Measurements from ENCODE around the gene LEKR1. TPM values are rescaled to one million over a fixed set of nuclear protein-coding genes. Genes with fewer than 3 reads are reported as not detected.
A peak's percentile ranks its signal among the peaks of the same experiment; 100 is the strongest.

LEKR1 gene
- total and polyA plus RNA-seq, 2 donors (not counting 3 experiments of a cell fraction or from before 2014, with no cell fraction given), result 0.07 to 0.64 TPM

DNA sequence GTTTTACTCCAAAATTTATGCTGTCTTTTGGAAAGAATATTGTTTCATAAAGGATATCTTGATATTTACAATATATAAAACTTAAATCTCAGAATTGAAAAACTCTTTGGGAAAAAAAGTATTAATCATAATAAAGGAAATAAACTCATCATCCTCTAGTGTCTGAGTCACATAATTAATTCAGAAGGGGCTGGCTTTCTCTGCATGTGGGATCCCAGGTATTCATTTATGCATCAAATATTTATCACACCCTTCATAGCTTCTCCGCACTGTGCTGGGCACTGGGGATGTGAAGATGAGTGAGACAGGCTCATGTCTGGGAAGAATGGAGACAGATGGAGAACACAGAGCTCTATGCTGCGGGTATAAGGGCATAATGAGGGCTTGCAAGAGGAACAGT lies 268.1 kb downstream of the LEKR1 start:
- ChIA-PET CTCF (interaction anchor here (1.0 to 4.5 kb wide), 7 partner anchors 9 to 936 kb away, joined by 3 to 19 read pairs (median 4); no protein-coding TSS in a partner anchor), POLR2A (no interaction called here)
- Histone ChIP-seq H3K9me3 (replicated peaks; ENCODE audit: control insufficient read depth, insufficient read depth, low read length) (no peaks in the 10 kb centered on the region), H3K4me3 (replicated peaks in 1 of 3; ENCODE audit: insufficient read depth in 1 of 3, low read depth in 1 of 3, low read length in 3 of 3) (no peak overlapping the region), H2AFZ (ENCODE audit: low read depth, low read length) (no peak overlapping the region), H3K4me2 (ENCODE audit: insufficient read depth, low read length) (no peak overlapping the region), H4K20me1 (replicated peaks; ENCODE audit: control insufficient read depth, extremely low read depth, insufficient read depth, low read length) (no peaks in the 10 kb centered on the region), H3K27me3 (ENCODE audit: control insufficient read depth in 2 of 2, insufficient read depth in 2 of 2, low read length in 2 of 2) (peaks cover 0 to 2% of the 10 kb centered on the region in 2 experiments), H3K9me1 (replicated peaks; ENCODE audit: control insufficient read depth, extremely low read depth, insufficient read depth, low read length) (no peaks in the 10 kb centered on the region), H3K27ac (ENCODE audit: insufficient read depth, low read depth, low read length) (no peak overlapping the region), H3K36me3 (ENCODE audit: control insufficient read depth in 2 of 2, extremely low read depth in 1 of 2, insufficient read depth in 2 of 2, low read length in 2 of 2) (no peaks in the 10 kb centered on the region), H3K4me1 (ENCODE audit: control insufficient read depth, extremely low read depth, insufficient read depth, low read length) (peaks cover 12% of the 10 kb centered on the region), H3K9ac (replicated peaks; ENCODE audit: extremely low read depth, insufficient read depth, low read length) (no peak overlapping the region), H3K79me2 (ENCODE audit: control insufficient read depth, insufficient read depth, low read length) (no peaks in the 10 kb centered on the region)
- BruUV-seq (replicated peaks), result no TSS peak
- dilution Hi-C loops (cut with MboI; ENCODE audit: extremely low pct_ligation_motif_present, low sequenced_read_pairs), result no loop called here
- intact Hi-C loops (cut with micrococcal nuclease), result no loop called here
- FAIRE-seq, result no peak
- TF ChIP-seq MYC (IDR thresholded peaks at IDR 0.05; ENCODE audit: low read depth, low read length), result no peak
- peak; percentile 42 for TF ChIP-seq FOS (IDR thresholded peaks at IDR 0.05; ENCODE audit: borderline replicate concordance, insufficient read depth, low read length)
- no peak for DNase-seq (ENCODE audit: low read depth, low spot score)

DNA sequence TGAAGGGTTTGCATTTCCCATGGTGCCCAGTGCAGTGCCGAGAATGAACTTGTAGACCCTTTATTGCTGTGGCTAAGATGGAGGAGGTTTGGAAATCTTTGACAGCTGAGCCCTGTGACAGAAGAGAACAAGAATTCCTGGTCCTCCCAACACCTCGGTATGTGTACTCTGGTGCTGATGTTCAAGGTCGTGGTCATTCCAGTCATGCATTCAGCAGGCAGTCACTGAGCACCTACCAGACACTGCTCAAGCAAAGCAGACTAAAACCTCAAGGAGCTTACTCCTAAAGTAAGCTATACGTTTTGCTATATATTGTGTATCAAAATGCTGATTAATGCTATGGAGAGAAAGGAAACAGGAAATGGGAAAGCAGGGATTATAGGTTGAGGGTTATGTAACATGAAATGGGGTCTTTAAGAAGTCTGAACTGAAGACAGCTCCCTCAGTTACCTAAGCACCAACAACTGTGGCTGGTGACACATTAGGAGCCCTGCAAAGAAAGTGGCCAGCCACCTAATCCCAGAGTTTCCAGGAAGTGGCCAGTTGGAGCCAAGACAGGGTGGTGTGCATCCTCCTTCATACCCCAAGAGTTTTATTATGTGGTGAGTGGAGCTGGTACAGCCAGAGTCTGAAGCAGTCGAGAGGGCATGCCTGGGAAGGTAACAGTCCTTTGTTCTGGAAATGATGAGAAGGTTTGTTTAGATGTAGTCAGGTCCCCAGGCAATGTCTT lies 268.8 kb downstream of the LEKR1 start:
- intact Hi-C loops (cut with micrococcal nuclease) (no loop called here), dilution Hi-C loops (cut with MboI; ENCODE audit: extremely low pct_ligation_motif_present, low sequenced_read_pairs) (no loop called here)
- BruUV-seq (replicated peaks), result no TSS peak
- H4K20me1 ChIP-seq (replicated peaks; ENCODE audit: control insufficient read depth, extremely low read depth, insufficient read depth, low read length), result no peaks in the 10 kb centered on the region
- no peak for DNase-seq (ENCODE audit: low read depth, low spot score)
- no peak overlapping the region for H3K9ac ChIP-seq (replicated peaks; ENCODE audit: extremely low read depth, insufficient read depth, low read length)
- no peak overlapping the region for H3K27ac ChIP-seq (ENCODE audit: insufficient read depth, low read depth, low read length)
- ChIA-PET POLR2A (no interaction called here), CTCF (interaction anchor here (1.0 to 4.5 kb wide), 6 partner anchors 8 to 937 kb away, joined by 3 to 19 read pairs (median 4); no protein-coding TSS in a partner anchor)
- TF ChIP-seq EZH2 (IDR thresholded peaks at IDR 0.05; ENCODE audit: borderline replicate concordance, low read depth, low read length, severe bottlenecking) (no peak), JUN (IDR thresholded peaks at IDR 0.05; ENCODE audit: borderline replicate concordance, insufficient read depth, insufficient read length, low read depth) (no peak), MAX (IDR thresholded peaks at IDR 0.05; ENCODE audit: insufficient read depth, insufficient read length) (no peak), POLR2AphosphoS5 (IDR thresholded peaks at IDR 0.05; ENCODE audit: insufficient read depth, low read depth, low read length) (no peak), GATA2 (IDR thresholded peaks at IDR 0.05; ENCODE audit: insufficient read depth, insufficient read length, low read depth, low read length) (no peak), MYC (IDR thresholded peaks at IDR 0.05; ENCODE audit: low read depth, low read length) (no peak), FOS (IDR thresholded peaks at IDR 0.05; ENCODE audit: borderline replicate concordance, insufficient read depth, low read length) (no peak)
- no peak overlapping the region for H3K4me3 ChIP-seq (replicated peaks in 1 of 3; ENCODE audit: insufficient read depth in 1 of 3, low read depth in 1 of 3, low read length in 3 of 3)
- H3K4me2 ChIP-seq (ENCODE audit: insufficient read depth, low read length), result no peak overlapping the region
- no peak overlapping the region for H2AFZ ChIP-seq (ENCODE audit: low read depth, low read length)
- FAIRE-seq, result no peak
- no peaks in the 10 kb centered on the region for H3K79me2 ChIP-seq (ENCODE audit: control insufficient read depth, insufficient read depth, low read length)
- no peaks in the 10 kb centered on the region for H3K9me1 ChIP-seq (replicated peaks; ENCODE audit: control insufficient read depth, extremely low read depth, insufficient read depth, low read length)
- H3K4me1 ChIP-seq (ENCODE audit: control insufficient read depth, extremely low read depth, insufficient read depth, low read length), result peaks cover 6% of the 10 kb centered on the region
- no peaks in the 10 kb centered on the region for H3K9me3 ChIP-seq (replicated peaks; ENCODE audit: control insufficient read depth, insufficient read depth, low read length)
- H3K27me3 ChIP-seq (ENCODE audit: control insufficient read depth in 2 of 2, insufficient read depth in 2 of 2, low read length in 2 of 2), result peaks cover 0 to 2% of the 10 kb centered on the region in 2 experiments
- H3K36me3 ChIP-seq (ENCODE audit: control insufficient read depth in 2 of 2, extremely low read depth in 1 of 2, insufficient read depth in 2 of 2, low read length in 2 of 2), result no peaks in the 10 kb centered on the region

Data from endothelial cell of umbilical vein (primary cell).